ENCODE results near the gene PAK1IP1. TPM values are rescaled to one million over a fixed set of nuclear protein-coding genes. Genes with fewer than 3 reads are reported as not detected.
"Not testable (repeated sequence)": the region's sequence is repeated elsewhere in the genome, so short reads cannot be mapped to it uniquely, and the experiment has no call there.

Gene PAK1IP1
- total and polyA plus RNA-seq, 9 donors = 5.6 to 21.7 (median 12.4) TPM

DNA sequence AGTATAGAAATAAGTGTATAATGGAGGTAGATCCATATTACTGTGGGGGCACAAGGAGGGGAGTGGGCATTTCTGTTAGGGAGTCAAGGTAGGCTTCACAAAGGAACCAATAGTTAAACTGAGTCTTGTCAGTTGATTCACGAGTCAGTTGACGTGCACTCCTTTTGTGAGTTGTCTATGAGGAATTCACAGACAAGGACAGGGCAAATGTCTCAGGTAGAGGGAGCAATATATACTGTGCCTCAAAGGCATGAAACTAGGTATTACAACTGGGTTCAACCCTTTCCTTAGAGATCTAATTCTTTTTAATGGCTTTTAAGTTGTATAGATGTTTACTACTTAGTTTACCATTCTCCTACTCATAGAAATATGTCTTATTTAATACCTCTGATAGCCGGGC, 39.1 kb downstream of the PAK1IP1 start:
- WGBS, 3 donors = 94 to 96% (median 94%) methylated on average over 3 of the region's 3 CpGs
- no peaks in the 10 kb centered on the region for H3K27me3 ChIP-seq
- no peaks in the 10 kb centered on the region for H3K9me3 ChIP-seq
- TF ChIP-seq, protein P1, sequence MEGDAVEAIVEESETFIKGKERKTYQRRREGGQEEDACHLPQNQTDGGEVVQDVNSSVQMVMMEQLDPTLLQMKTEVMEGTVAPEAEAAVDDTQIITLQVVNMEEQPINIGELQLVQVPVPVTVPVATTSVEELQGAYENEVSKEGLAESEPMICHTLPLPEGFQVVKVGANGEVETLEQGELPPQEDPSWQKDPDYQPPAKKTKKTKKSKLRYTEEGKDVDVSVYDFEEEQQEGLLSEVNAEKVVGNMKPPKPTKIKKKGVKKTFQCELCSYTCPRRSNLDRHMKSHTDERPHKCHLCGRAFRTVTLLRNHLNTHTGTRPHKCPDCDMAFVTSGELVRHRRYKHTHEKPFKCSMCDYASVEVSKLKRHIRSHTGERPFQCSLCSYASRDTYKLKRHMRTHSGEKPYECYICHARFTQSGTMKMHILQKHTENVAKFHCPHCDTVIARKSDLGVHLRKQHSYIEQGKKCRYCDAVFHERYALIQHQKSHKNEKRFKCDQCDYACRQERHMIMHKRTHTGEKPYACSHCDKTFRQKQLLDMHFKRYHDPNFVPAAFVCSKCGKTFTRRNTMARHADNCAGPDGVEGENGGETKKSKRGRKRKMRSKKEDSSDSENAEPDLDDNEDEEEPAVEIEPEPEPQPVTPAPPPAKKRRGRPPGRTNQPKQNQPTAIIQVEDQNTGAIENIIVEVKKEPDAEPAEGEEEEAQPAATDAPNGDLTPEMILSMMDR (IDR thresholded peaks at IDR 0.05) = no peak
- TF ChIP-seq POLR2A (IDR thresholded peaks at IDR 0.05) = no peak
- TF ChIP-seq EP300 (IDR thresholded peaks at IDR 0.05) = no peak
- H3K4me3 ChIP-seq = no peak overlapping the region
- intact Hi-C loops (cut with DNase I) = no loop called here
- H3K27ac ChIP-seq = no peak overlapping the region
- DNase-seq = no peak
- H3K36me3 ChIP-seq = no peaks in the 10 kb centered on the region
- no peaks in the 10 kb centered on the region for H3K4me1 ChIP-seq (ENCODE audit: insufficient read depth)

DNA sequence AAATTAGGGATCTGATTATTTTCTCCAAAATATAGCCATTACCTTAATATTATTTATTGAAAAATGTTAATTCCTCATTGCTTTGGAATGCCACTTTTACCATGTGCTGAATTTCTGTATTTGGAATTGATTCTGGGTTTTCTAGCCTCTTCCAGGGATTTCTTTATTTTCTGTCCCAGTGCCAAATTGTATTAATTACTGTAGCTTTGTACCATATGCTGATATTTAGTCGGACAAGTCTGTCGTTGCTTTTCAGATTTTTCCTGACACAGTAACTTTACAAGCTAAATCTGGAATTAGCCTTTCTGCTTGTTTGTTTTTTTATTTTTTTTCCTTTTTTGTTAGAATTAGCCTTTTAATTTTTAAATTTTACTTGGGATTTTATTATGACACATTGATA, 42.0 kb downstream of the PAK1IP1 start:
- 70 to 75% (median 72%) methylated on average over 2 of the region's 2 CpGs for WGBS, 3 donors

DNA sequence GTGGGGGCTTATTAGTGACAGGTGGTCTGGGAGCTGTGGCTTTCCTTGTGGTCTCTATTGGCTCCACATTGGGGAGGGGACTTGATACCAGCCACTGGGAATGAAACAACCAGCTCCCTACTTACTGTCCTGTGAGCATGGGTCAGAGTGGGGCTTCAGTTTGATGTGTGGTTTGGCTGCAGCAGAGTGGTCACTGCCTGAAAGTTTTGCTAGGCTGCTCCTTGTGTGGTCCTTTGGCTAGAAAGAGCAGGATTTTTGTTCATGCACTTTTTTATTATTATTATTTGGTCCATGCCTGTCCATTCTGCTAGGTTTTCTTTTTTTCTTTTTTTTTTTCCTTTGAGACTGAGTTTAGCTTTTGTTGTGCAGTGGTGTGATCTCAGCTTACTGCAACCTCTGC, 45.3 kb downstream of the PAK1IP1 start:
- H3K9me3 ChIP-seq = no peaks in the 10 kb centered on the region
- H3K4me3 ChIP-seq = no peak overlapping the region
- intact Hi-C loops (cut with DNase I) = loop anchor here in 1 of 4 donors (10.0 kb wide), 1 partner anchor 45 kb away; the partner anchor contains the start of genes C6orf52 and PAK1IP1
- no peaks in the 10 kb centered on the region for H3K4me1 ChIP-seq (ENCODE audit: insufficient read depth)
- no peaks in the 10 kb centered on the region for H3K27me3 ChIP-seq
- H3K27ac ChIP-seq = no peak overlapping the region
- DNase-seq = no peak
- no peaks in the 10 kb centered on the region for H3K36me3 ChIP-seq
- TF ChIP-seq EP300 (IDR thresholded peaks at IDR 0.05) = no peak

More for the DNA sequence above, 42.0 kb downstream of the PAK1IP1 start:
- Histone ChIP-seq H3K9me3 (no peaks in the 10 kb centered on the region), H3K4me1 (ENCODE audit: insufficient read depth) (no peaks in the 10 kb centered on the region), H3K27me3 (no peaks in the 10 kb centered on the region), H3K36me3 (no peaks in the 10 kb centered on the region), H3K27ac (no peak overlapping the region), H3K4me3 (no peak overlapping the region)
- DNase-seq = no peak
- TF ChIP-seq, protein P1 (IDR thresholded peaks at IDR 0.05) = no peak
- TF ChIP-seq EP300 (IDR thresholded peaks at IDR 0.05) (no peak), POLR2A (IDR thresholded peaks at IDR 0.05) (no peak)
- intact Hi-C loops (cut with DNase I) = no loop called here

DNA sequence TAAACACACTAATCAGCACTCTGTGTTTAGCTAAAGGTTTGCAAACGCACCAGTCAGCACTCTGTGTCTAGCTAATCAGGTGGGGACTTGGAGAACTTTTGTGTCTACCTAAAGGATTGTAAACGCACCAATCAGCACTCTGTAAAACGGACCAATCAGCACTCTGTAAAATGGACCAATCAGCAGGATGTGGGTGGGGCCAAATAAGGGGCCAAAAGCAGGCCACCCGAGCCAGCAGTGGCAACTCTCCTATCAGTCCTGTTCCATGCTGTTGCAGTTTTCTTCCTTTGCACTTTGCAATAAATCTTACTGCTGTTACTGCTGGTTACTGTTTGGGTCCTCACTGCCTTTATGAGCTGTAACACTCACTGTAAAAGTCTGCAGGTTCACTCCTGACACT, 46.9 kb downstream of the PAK1IP1 start:
- not testable (repeated sequence) for DNase-seq; H3K27ac ChIP-seq; H3K9me3 ChIP-seq; H3K27me3 ChIP-seq; H3K36me3 ChIP-seq; H3K4me3 ChIP-seq; H3K4me1 ChIP-seq (ENCODE audit: insufficient read depth)
- 79 to 81% (median 81%) methylated on average over 4 of the region's 4 CpGs for WGBS, 3 donors
- intact Hi-C loops (cut with DNase I) = loop anchor here in 1 of 4 donors (10.0 kb wide), 1 partner anchor 47 kb away; the partner anchor contains the start of genes C6orf52 and PAK1IP1

DNA sequence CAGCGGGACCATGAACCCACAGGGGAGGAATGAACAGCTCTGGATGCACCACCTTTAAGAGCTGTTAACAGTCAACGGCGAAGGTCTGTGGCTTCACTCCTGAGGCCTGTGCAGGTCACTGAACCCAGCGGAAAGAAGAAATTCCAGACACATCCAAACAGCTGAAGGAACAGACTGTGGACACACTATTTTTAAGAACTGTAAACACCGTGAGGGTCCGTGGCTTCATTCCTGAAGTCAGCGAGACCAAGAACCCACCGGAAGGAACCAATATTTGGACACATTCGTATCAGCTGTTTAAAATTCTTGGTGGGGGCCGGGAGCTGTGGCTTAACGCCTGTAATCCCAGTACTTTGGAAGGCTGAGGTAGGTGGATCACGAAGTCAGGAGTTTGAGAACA, 47.5 kb downstream of the PAK1IP1 start:
- no peak overlapping the region for H3K4me3 ChIP-seq
- no peak for TF ChIP-seq POLR2A (IDR thresholded peaks at IDR 0.05)
- TF ChIP-seq, protein P1 (IDR thresholded peaks at IDR 0.05) = no peak
- TF ChIP-seq EP300 (IDR thresholded peaks at IDR 0.05) = no peak
- H3K36me3 ChIP-seq = no peaks in the 10 kb centered on the region
- intact Hi-C loops (cut with DNase I) = loop anchor here in 1 of 4 donors (10.0 kb wide), 1 partner anchor 47 kb away; the partner anchor contains the start of genes C6orf52 and PAK1IP1
- no peaks in the 10 kb centered on the region for H3K27me3 ChIP-seq
- no peak for DNase-seq
- no peaks in the 10 kb centered on the region for H3K4me1 ChIP-seq (ENCODE audit: insufficient read depth)
- WGBS, 3 donors = 90 to 94% (median 92%) methylated on average over 12 of the region's 12 CpGs
- H3K9me3 ChIP-seq = no peaks in the 10 kb centered on the region
- H3K27ac ChIP-seq = no peak overlapping the region

Measured in ovary (tissue), 9 donors.